Fibroblast of skin of scalp (primary cell): ENCODE results near the gene EIF4E2.

Source experiments
- DNase-seq: peaks from one replicate; pipeline ENCODE4 v3.0.0-alpha.2; 2013

The EIF4E2 gene

GRCh38 chr2:232539298-232540231 lies 10.9 kb upstream of the EIF4E2 start, which contains the start of gene CHRNG:
Gene CHRNG, plus strand, starts transcription at chr2:232539692. Its CDS starts 56 bp downstream, at chr2:232539748.
- no peak for DNase-seq

DNA sequence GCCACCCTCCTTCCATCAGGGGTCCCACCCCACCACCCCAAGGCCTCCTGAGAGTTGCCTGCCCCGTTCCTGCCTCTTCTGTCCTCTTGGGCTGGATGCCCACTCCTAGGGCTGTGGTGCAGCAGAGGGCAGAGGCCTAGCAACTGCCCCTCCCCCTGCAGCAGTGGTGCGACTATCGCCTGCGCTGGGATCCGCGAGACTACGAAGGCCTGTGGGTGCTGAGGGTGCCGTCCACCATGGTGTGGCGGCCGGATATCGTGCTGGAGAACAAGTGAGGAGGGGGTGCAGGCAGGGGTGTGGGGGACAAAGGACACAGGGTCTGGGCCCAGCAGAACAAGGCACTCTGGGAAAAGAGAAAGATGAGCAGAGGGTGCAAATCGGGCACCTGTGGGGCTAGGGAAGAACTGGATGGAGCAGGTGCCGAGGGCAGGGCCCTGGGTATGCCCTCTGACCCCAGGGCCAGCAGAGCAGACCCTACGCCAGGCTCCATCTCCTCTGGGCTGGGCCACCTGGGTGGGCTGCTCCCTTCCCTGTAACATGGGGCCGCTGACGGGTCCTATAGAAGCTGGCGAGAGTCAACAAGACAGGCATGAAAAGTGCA lies 9.9 kb upstream of the EIF4E2 start:
- no peak for DNase-seq

DNA sequence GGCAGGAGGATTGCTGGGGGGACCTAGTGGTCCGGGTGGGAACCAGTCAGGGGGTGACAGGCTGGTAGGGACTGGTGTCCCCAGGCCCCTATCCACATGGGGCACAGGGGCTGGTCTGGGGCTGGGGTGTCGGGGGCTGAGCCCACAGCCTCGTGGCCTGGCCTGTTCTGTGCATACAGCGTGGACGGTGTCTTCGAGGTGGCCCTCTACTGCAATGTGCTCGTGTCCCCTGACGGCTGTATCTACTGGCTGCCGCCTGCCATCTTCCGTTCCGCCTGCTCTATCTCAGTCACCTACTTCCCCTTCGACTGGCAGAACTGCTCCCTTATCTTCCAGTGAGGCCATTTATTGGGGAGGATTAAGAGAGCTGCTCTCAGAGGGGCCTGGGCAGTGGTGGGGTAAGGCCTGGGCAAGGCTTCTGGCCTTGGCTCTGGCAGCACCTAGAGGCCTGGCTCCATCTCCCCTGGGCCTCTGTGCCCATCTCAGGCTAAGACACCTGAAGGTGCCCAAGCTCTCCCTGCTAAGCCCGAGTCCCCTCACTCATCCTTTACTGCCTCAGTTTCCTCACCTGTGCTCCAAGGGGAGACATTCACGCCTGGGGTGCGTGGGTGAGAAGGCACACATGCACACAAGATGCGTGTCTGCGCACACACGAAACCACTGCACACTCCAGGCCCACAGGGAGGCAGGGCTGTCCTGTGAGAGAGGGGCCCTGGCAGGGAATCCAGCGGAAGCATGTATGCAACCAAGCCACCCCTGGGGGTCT lies 9.1 kb upstream of the EIF4E2 start:
- DNase-seq = no peak

- no peak for DNase-seq
Measured at GRCh38 chr2:232541961-232542714, 8.4 kb upstream of the EIF4E2 start.

- no peak for DNase-seq
Measured at GRCh38 chr2:232542715-232543467, 7.6 kb upstream of the EIF4E2 start.

- no peak for DNase-seq
Measured at GRCh38 chr2:232543491-232543890, 7.0 kb upstream of the EIF4E2 start.

DNA sequence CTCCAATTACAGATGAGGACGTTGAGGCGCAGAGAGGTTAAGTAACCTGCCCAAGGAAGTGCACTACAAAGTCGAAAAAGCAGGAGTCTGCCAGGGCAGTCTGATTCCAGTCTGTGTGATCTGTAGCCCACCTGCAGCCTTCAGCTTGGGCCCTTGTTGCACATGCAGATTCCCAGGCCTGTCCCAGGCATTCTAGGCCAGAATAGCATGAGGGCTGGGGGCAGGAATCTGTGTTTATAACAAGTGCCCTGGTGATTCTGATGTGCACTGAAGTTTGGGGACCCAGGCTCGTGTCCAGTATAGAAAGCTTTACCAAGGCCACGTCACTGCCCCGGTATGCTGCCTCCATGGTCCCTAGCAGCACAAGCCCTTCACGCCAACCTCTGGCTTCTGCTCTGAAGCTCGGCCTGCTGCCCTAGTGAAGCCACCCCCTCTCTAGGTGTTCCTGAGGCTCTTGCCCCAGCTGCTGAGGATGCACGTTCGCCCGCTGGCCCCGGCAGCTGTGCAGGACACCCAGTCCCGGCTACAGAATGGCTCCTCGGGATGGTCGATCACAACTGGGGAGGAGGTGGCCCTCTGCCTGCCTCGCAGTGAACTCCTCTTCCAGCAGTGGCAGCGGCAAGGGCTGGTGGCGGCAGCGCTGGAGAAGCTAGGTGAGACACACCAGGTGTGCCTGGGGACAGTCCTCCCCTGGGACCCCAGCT lies 6.4 kb upstream of the EIF4E2 start:
- DNase-seq = no peak

DNA sequence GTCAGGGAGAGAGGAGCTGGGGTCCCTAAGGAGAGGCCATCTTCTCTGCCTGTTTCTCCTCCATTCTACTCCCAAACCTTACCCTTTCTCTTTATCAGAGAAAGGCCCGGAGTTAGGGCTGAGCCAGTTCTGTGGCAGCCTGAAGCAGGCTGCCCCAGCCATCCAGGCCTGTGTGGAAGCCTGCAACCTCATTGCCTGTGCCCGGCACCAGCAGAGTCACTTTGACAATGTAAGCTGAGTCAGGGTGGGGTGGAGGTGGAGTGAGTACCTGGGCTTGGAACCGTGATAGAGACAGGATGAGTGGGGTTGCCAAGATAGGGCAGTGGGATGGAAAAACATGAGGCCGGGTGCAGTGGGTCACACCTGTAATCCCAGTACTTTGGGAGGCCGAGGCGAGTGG lies 5.8 kb upstream of the EIF4E2 start:
- DNase-seq = no peak

- DNase-seq = no peak
Measured at GRCh38 chr2:232545511-232546375, 4.7 kb upstream of the EIF4E2 start.

GRCh38 chr2:232547991-232548390 lies 2.5 kb upstream of the EIF4E2 start:
- no peak for DNase-seq

DNA sequence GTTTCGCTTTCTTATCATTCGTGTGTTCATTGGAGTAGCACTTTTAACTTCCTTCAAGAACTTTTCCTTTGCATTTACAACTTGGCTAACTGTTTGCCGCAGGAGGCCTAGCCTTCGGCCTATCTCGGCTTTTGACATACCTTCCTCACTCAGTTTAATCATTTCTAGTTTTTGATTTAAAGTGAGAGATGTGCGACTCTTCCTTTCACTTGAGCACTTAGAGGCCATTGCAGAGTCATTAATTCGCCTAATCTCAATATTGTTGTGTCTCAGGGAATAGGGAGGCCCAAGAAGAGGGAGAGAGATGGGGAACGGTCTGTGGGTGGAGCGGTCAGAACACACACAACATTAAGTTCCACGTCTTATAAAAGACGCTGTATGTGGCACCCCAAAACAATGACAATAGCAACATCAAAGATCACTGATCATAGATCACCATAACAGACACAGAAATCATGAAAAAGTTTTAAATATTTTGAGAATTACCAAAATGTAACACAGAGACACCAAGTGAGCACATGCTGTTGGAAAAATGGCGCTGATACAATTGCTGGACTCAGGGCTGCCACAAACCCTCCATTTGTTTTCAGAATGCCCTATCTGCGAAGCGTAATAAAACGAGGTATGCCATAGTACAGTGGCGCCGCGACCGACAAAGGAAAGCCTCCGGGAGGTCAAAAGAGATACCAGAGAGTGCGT lies 685 bp upstream of the EIF4E2 start:
- no peak for DNase-seq

GRCh38 chr2:232551250-232551638 lies 755 bp downstream of the EIF4E2 start:
- no peak for DNase-seq

DNA sequence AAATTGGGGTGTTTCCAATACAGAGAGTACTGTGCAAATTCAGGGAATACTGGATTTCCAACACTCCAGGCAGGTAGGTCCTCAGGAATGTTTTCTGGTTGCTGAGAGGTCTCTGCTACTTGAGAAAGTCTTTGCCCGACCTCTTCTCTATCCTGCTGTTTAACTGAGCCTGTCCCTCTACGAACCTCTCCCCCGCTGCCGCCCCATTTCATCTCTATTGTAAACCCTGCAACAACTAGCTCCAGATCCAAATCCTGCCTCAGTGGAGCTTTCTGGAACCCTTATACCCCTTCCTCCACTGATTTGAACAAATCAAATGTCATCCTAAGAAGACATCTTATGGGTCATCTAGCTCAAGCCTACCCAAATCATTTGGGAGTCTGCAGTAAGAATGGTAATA lies 1.3 kb downstream of the EIF4E2 start:
- no peak for DNase-seq

- no peak for DNase-seq
Measured at GRCh38 chr2:232556426-232556825, 5.9 kb downstream of the EIF4E2 start.

DNA sequence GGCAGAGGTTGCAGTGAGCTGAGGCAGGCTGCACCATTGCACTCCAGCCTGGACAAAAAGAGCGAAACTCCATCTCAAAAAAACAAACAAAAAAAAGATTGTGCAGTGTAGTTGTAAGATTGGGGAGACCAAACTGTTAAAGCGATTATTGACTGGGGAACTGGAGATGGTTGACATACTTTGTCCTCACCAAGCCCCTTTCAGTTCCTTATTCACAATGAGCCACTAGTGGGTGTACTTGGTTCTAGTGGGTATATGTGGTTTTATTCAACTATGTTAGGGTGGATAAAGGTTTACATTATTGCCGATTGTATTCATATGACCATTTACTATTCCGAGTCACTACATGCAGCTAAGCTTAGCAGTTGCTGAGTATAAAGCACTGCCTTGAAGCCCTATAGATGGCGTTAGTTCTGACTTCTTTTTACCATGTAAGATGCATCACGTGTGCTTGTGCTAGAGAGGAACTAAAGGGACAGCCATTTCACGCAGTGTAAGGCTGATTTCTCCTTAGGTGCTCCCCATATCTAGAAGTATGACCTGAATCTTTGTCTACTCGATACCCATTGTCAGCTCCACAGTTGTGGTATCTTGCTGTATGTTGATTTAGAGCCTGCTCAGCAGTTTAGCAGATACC lies 12.1 kb downstream of the EIF4E2 start:
- no peak for DNase-seq

GRCh38 chr2:232563580-232563979 lies 13.1 kb downstream of the EIF4E2 start:
- DNase-seq = no peak

GRCh38 chr2:232567721-232568120 lies 17.2 kb downstream of the EIF4E2 start:
- DNase-seq = no peak

GRCh38 chr2:232568161-232568560 lies 17.7 kb downstream of the EIF4E2 start:
- DNase-seq = peak; percentile 62

- no peak for DNase-seq
Measured at GRCh38 chr2:232569541-232569940, 19.1 kb downstream of the EIF4E2 start.
